SIG-M5 treated with dmso at 0.1 percent for 504 hours (cell line): ENCODE data around the gene HDDC3.

Source experiments
- DNase-seq: peaks from one replicate; lab custom pipeline; 2025; ENCODE audit not compliant: unreplicated experiment; lab: John Stamatoyannopoulos, UW

The HDDC3 gene

GRCh38 chr15:90953947-90954711 lies 21.8 kb upstream of the HDDC3 start:
- no peak for DNase-seq

DNA sequence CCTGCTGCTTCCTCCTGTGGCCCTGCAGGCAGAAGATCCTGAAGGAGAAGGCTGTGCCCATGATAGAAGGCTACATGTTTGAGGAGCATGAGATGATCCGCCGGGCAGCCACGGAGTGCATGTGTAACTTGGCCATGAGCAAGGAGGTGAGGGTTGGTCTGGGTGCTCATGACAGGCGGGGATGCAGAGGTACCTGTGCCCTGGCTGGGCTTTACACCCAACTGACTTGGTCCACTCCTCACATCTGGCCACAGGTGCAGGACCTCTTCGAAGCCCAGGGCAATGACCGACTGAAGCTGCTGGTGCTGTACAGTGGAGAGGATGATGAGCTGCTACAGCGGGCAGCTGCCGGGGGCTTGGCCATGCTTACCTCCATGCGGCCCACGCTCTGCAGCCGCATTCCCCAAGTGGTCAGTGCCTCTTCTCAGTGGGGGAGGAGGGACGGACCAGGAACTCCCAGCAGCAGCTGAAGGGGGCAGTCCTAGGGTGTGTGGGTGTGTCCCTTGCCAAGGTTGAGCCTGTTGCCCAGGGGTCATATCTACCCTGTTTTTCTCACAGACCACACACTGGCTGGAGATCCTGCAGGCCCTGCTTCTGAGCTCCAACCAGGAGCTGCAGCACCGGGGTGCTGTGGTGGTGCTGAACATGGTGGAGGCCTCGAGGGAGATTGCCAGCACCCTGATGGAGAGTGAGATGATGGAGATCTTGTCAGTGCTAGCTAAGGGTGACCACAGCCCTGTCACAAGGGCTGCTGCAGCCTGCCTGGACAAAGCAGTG lies 20.7 kb upstream of the HDDC3 start:
- no peak for DNase-seq

DNA sequence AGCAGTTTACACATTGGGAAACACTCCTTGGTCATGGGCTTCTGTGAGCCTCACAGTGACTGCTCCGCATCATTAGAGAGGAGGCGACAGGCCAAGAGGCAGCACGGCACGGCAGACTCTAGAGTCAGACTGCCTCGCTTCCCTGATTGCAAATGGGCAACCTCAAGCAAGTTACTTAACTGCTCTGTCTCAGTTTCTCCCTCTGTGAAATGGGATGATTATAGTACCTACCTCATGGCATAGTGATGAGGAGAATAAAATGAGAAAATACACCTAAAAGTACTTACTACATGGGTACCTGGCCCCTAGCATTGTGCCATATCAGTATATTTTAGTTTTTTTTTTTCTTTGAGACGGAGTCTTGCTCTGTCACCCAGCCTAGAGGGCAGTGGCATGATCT lies 18.3 kb upstream of the HDDC3 start:
- no peak for DNase-seq

- no peak for DNase-seq
Measured at GRCh38 chr15:90949979-90950675, 17.8 kb upstream of the HDDC3 start.

DNA sequence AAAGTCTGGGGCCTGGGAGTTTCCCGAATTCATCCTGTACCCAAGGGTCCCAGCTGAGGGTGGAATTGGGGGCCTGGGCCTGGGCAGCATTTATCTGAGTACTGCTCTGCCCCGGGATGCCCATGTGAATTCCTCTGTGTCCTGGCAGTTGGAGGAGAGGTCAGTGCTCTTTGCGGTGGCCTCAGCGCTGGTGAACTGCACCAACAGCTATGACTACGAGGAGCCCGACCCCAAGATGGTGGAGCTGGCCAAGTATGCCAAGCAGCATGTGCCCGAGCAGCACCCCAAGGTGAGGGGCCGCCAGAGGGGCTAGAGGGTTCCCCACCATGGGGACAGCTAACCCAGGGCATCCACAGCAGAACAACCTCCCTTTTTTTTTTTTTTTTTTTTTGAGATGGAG lies 16.2 kb upstream of the HDDC3 start:
- DNase-seq: no peak

DNA sequence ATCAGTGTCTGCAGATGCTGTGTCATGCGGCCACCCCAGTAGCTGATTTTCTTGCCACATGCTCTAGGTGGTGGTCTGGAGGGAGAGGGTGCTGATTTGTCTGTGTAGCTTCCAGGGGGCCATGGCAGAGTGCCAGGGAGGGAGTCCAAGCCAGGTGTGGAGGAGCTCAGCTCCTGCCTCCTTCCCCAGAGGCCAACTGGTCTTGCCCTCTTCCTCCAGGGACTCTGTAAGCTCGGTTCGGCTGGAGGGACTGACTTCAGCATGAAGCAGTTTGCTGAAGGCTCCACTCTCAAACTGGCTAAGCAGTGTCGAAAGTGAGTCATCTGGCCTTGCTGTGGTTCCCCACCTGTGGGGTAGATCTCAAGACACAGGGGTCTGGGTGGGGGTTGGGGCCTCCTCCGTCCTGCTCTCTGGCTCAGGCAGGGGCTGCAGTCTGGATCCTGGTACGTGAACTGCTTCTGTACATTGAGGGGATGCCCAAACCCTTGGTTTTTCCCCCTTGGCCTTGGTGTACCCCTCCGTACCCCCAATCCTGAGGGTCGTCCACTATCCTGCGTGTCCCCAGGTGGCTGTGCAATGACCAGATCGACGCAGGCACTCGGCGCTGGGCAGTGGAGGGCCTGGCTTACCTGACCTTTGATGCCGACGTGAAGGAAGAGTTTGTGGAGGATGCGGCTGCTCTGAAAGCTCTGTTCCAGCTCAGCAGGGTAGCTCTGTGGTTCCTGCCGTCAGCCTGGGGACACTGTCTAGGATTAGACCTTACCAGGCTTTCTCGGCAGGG lies 15.4 kb upstream of the HDDC3 start:
- DNase-seq: no peak

GRCh38 chr15:90946941-90947576 lies 14.7 kb upstream of the HDDC3 start:
- DNase-seq: no peak

- no peak for DNase-seq
Measured at GRCh38 chr15:90946538-90946937, 14.2 kb upstream of the HDDC3 start.

- DNase-seq: no peak
Measured at GRCh38 chr15:90945091-90945490, 12.7 kb upstream of the HDDC3 start.

- no peak for DNase-seq
Measured at GRCh38 chr15:90942354-90943120, 10.2 kb upstream of the HDDC3 start.

DNA sequence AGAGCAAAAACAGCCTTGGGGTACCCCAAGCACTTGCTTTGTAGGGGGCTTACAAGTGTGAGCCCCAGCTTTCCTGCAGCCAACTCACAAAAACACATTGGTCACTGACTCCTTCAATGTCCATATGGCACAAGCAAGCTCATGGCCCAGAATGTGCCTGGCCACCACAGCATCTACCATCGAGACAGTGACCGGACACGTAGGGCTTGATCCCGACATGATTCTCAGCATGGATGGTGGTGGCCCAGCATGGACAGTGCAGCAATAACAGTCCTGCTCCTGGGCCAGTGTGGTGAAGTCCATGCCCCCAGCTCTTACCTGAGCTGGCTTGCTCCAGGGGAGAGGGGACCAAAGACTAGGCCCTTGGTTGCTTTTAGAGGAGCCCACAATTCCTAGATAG lies 8.7 kb upstream of the HDDC3 start:
- no peak for DNase-seq

GRCh38 chr15:90939756-90940155 lies 7.4 kb upstream of the HDDC3 start:
- DNase-seq: no peak

DNA sequence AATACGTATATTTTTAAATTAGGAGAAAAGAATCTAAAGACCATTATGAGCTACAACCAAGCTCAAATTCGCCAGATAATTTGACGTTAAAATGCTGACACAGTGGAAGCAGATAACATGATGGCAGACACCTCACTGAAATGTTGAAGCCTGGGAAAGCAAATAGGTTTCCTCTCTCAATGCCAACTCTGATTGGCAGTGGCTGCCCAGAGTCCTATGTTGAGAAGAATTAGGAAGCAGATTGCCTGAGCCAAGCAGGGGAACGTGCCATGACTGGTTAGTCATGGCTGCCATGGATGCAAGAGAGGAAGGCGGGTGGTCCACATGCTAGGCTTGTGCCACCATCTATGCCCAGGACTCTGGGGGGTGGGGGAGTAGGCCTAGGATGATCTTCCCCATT lies 5.9 kb upstream of the HDDC3 start:
- no peak for DNase-seq

DNA sequence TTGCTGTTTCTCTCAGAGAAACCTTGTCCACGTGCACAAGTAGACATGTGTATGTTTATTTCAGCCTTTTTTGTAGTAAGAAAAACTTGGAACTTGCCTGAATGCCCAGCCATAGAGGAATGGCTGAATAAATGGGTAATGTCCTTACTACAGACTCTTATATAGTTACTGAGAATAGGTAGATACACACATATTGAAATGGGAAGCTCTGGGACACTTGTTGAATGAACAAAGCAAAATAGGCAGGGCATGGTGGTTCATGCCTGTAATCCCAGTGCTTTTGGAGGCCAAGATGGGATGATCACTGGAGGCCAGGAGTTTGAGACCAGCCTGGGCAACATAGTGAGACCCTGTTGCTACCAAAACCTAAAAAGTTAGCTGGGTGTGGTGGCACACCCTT lies 4.5 kb upstream of the HDDC3 start:
- DNase-seq: no peak

DNA sequence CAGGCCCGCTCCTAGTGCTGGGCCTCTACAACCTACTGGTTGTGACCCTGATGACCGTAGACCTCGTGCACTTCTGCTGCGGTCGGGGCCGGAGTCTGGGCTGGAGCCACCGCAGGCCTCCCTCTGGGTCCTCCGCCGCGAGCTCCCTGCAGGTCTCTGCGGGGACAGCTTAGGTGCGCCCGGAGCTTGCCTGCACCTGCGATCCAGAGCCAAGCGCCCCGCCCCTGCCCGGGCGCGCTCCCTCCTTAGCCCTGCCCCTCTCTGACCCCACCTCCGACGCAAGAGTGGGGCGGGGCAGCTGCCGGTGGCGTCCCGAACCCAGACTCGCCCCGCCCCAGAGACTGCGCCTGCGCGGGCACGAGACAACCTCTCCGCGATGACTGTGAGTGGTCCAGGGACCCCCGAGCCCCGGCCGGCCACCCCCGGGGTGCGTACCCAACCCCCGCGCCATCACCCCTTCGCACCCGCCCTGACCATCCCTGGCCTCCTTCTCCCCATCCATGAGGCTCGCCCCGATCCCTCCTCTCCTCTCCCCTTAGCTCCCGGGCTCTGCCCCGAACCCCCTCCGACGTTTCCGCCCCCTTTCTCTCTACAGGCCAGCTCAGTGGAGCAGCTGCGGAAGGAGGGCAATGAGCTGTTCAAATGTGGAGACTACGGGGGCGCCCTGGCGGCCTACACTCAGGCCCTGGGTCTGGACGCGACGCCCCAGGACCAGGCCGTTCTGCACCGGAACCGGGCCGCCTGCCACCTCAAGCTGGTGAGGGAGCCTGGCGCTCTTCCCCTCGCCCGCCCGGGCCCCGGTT lies 2.8 kb upstream of the HDDC3 start, which contains the start of gene UNC45A:
UNC45A (plus strand) TSS at position 337 of the 803 bp plus-strand sequence; CDS start at position 377, 40 bp downstream.
- peak; percentile 84 for DNase-seq

- DNase-seq: peak; percentile 85
Measured at GRCh38 chr15:90934256-90934948, 2.1 kb upstream of the HDDC3 start.

GRCh38 chr15:90933301-90933700 lies 952 bp upstream of the HDDC3 start:
- DNase-seq: no peak

DNA sequence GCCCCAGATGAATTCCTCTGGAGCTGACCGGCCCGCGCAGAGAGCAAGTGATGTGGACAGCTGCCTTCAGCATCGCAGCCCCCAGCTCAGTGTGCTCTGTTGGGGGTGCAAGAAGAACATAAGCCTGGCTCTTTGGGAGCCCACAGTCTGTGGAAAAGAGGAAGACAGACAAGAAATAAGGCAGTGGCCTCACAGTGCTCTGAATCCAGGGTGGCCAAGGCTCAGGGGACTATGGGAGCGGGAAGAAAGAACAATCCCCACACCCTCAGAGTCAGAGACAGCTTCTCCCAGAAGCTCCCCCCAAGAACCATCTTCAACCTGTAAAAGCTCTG lies 277 bp upstream of the HDDC3 start:
- no peak for DNase-seq

DNA sequence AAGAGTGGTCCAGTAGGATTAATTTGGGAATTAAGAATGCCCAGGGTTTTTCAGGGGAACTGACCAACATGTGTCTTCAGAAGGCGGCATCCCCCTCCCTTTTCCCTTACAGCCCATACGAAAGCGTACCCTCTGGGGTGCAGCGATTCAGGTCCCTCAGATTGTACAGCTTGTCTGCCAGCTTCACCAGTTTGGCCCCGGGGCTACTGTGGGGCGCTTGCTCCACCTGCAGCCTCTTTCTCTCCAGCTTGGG lies 848 bp downstream of the HDDC3 start:
- no peak for DNase-seq
